Muscle of leg (tissue), 11 donors: Measurements from ENCODE around the gene HRCT1. TPM values are rescaled to one million over a fixed set of nuclear protein-coding genes. Genes with fewer than 3 reads are reported as not detected.

Experiments
- DNase-seq: peaks from one replicate; pipeline ENCODE4 v3.0.0; 2013
- H3K27ac ChIP-seq: one replicate; pipeline ENCODE4 v1.5.1; 2013; ENCODE audit warnings: mild to moderate bottlenecking, low read length, control low read depth
- H3K27me3 ChIP-seq: one replicate; pipeline ENCODE4 v1.6.1; 2013; ENCODE audit warnings: low read length; ENCODE audit not compliant: control insufficient read depth, insufficient read depth
- H3K36me3 ChIP-seq: one replicate; pipeline ENCODE4 v1.6.1; 2013; ENCODE audit warnings: low read length; ENCODE audit not compliant: control insufficient read depth, insufficient read depth
- H3K4me1 ChIP-seq: one replicate; pipeline ENCODE4 v1.6.1; 2013; ENCODE audit warnings: low read length; ENCODE audit not compliant: control insufficient read depth, insufficient read depth
- H3K4me3 ChIP-seq: one replicate; pipeline ENCODE4 v1.5.1; 2013; ENCODE audit warnings: low read length, control low read depth
- H3K9me3 ChIP-seq: replicated peaks from 2 replicates; pipeline ENCODE4 v1.6.1; 2013; ENCODE audit warnings: low read depth, low read length; ENCODE audit not compliant: control insufficient read depth
- WGBS: methylation state at CpG from one replicate; pipeline ENCODE4 v1.1.5; 2013; ENCODE audit warnings: missing lambda C conversion rate; ENCODE audit not compliant: insufficient coverage; 5-methylcytosine and 5-hydroxymethylcytosine counted together
- polyA plus RNA-seq, 8 donors: library from polyadenylated mRNA; unstranded; fragments of 120-200 nt; gene quantifications; one replicate each; pipeline versions ENCODE4 v1.2.1 to v1.2.3, GENCODE V29; 2013; ENCODE audit warnings: inconsistent platforms in 1 of 8, low replicate concordance in 1 of 8; ENCODE audit not compliant: insufficient read length in 8 of 8, insufficient read depth in 1 of 8
- total RNA-seq: library from RNA; stranded (reverse); fragments of 120-200 nt; gene quantifications from one replicate; pipeline ENCODE4 v1.2.4, GENCODE V29; 2013

HRCT1 gene
- total and polyA plus RNA-seq, 9 donors: 0.82 to 1.9 (median 1.4) TPM

DNA sequence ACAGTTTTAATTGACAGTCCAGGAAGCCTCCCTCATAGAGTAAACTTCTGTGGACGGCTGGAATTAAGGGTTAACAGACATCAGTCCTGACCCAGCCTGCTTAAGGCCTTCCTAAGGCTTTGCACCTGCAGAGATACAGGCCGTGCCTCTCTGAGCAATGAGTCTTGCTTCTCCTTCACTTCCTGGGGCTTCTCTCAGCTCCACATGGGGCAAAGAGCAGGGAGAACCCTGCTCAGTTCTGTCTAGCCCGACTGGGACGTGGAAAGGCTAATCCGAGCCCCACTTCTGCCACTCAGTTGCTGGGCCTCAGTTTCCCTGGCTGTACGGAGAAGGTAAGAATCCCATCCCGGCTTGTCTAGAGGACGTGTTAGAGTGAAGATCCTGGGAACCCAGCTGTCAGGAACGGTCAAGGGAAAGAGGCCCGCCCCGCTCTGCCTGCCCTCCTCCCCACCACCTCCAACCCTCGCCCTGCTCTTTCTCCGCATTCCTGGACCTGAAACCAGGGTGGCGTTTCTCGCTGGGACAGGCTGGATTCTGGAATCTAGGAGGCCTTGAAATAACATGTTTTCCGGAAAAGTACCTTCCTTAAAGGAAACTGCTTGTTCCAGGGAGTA is 9.8 kb downstream of the HRCT1 start:
- H3K9me3 ChIP-seq: no peaks in the 10 kb centered on the region
- peaks cover 27% of the 10 kb centered on the region for H3K4me1 ChIP-seq
- H3K27ac ChIP-seq: peak overlapping the region; percentile 77
- H3K4me3 ChIP-seq: no peak overlapping the region
- H3K27me3 ChIP-seq: no peaks in the 10 kb centered on the region
- no peak for DNase-seq
- WGBS: 80% methylated on average over 10 of the region's 16 CpGs
- no peaks in the 10 kb centered on the region for H3K36me3 ChIP-seq

DNA sequence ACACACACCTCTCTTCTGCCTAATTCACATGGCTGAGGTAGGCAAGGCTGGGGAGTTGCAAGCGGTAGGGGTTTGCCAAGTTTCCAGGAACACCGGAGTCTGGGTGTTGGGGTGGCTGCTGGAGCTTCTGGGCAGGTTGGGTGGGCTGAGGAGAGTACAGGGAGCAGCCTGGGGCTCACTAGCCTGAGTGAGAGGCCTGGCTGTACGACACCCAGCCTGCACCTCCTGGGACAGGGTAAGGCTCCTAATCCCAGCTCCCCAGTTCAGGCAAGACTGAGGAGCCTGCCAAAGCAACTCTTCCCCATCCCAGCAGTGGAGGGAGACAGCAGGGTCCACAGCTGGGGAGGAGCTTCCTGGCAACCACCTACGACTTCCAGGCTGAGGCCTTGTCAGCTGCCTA is 11.3 kb downstream of the HRCT1 start:
- 56% methylated on average over 4 of the region's 4 CpGs for WGBS
- Histone ChIP-seq H3K9me3 (no peaks in the 10 kb centered on the region), H3K27me3 (no peaks in the 10 kb centered on the region), H3K4me1 (peaks cover 27% of the 10 kb centered on the region), H3K4me3 (no peak overlapping the region), H3K36me3 (no peaks in the 10 kb centered on the region), H3K27ac (peak overlapping the region; percentile 69)
- DNase-seq: no peak

DNA sequence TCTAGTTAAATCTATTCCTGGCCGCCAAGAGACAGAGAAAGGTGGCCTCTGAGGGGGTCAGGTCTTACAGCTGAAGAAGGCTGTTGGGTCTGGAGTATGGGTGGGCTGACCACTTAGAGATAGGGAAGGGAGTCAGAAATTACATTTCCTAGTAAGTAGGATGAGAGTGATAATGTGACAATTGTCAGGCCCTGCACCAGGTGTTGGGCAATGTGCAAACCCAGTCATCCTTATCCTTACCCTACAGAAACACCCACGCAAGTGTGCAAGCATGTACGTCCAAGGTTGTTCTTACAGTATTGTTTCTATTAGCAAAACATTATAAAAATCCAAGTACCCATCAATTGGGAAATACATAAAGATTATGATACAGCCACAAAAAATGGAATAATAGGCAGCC is 12.8 kb downstream of the HRCT1 start:
- no peaks in the 10 kb centered on the region for H3K9me3 ChIP-seq
- peaks cover 27% of the 10 kb centered on the region for H3K4me1 ChIP-seq
- no peaks in the 10 kb centered on the region for H3K27me3 ChIP-seq
- peak overlapping the region; percentile 78 for H3K27ac ChIP-seq
- H3K36me3 ChIP-seq: no peaks in the 10 kb centered on the region
- WGBS: no CpG with 5 or more reads among the region's 3 CpGs
- no peak for DNase-seq
- no peak overlapping the region for H3K4me3 ChIP-seq

GRCh38 chr9:35919212-35920008 is 13.4 kb downstream of the HRCT1 start:
- Histone ChIP-seq H3K9me3 (no peaks in the 10 kb centered on the region), H3K27ac (peak overlapping the region; percentile 78), H3K4me1 (peaks cover 24% of the 10 kb centered on the region), H3K4me3 (no peak overlapping the region), H3K27me3 (no peaks in the 10 kb centered on the region), H3K36me3 (no peaks in the 10 kb centered on the region)
- DNase-seq: peak; percentile 56
- no CpG with 5 or more reads among the region's 3 CpGs for WGBS

DNA sequence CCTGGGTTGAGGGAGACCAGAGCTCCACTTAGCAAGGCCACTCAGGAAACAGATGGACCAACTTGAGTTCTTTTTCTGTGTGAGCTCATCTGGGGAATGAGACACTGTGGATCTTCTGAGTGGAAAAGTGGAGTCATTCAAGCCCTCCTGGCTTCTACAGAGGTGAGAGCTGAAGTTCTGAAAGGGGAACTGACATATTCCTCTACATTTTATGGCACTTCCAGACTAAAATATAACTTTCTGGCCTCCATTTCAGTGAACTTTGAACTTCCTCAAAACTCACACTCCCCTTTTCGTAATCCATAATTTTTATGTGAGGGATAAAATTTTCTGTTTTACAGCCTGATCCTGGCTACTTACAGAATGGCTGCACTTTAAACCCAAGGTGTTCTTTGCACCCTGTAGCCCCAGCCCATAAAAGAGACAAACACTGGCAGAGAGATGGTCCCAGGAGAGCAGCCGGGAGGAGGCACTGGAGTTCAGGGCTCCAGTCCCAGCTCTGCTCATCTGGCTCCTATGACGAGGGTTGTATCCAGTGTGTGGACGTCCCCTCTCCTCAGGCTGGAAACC is 14.1 kb downstream of the HRCT1 start:
- Histone ChIP-seq H3K4me1 (peaks cover 21% of the 10 kb centered on the region), H3K9me3 (no peaks in the 10 kb centered on the region), H3K27me3 (no peaks in the 10 kb centered on the region), H3K27ac (peak overlapping the region; percentile 78), H3K36me3 (no peaks in the 10 kb centered on the region), H3K4me3 (no peak overlapping the region)
- DNase-seq: peak; percentile 76
- WGBS: 33% methylated on average over 3 of the region's 4 CpGs

GRCh38 chr9:35923598-35923926 is 17.6 kb downstream of the HRCT1 start:
- no CpG with 5 or more reads among the region's 1 CpG for WGBS
- no peaks in the 10 kb centered on the region for H3K9me3 ChIP-seq
- peaks cover 7% of the 10 kb centered on the region for H3K4me1 ChIP-seq
- H3K27ac ChIP-seq: no peak overlapping the region
- H3K27me3 ChIP-seq: no peaks in the 10 kb centered on the region
- H3K36me3 ChIP-seq: no peaks in the 10 kb centered on the region
- no peak overlapping the region for H3K4me3 ChIP-seq
- DNase-seq: no peak

DNA sequence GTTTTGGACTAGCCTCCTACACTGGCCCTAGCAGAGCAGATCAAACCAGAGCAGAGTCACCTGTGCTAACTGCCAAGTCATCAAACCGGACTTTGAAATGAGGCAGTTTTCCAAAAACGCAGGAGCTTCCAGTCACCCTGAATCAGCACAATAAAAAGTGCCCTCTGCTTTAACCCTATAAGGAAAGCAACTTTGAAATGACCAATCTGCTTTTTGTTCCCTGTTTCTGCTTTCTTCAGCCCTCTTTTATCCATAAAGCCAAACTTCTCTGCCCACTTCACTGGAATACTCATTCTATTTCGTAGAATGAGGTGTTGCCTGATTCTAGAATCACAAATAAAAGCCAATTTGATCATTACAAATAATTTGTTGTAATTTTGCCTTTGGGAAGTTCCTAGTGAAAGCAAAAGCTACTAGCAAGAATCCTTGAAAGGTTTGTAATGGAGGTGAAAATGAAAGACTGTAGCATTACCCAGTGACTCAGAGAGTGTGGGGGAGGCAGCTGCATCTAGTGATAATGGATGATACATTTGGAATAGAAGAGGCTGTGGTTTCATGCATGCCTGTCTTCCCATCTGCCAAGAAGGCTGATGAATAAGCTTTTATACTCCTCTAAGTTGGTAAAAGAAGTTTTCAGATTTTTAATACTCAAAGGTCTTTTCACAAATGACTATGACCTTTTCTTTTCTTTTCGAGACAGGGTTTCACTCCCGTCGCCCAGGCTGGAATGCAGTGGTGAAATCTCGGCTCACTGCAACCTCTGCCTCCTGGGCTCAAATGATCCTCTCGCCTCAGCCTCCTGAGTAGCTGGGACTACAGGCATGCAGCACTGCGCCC is 18.1 kb downstream of the HRCT1 start:
- H3K9me3 ChIP-seq: no peaks in the 10 kb centered on the region
- no peak overlapping the region for H3K27ac ChIP-seq
- H3K4me1 ChIP-seq: peaks cover 7% of the 10 kb centered on the region
- WGBS: 65% methylated on average over 8 of the region's 9 CpGs
- no peak for DNase-seq
- H3K4me3 ChIP-seq: no peak overlapping the region
- H3K27me3 ChIP-seq: no peaks in the 10 kb centered on the region
- no peaks in the 10 kb centered on the region for H3K36me3 ChIP-seq

- H3K27ac ChIP-seq: no peak overlapping the region
- H3K36me3 ChIP-seq: no peaks in the 10 kb centered on the region
- H3K27me3 ChIP-seq: no peaks in the 10 kb centered on the region
- no peaks in the 10 kb centered on the region for H3K9me3 ChIP-seq
- no peak overlapping the region for H3K4me3 ChIP-seq
- DNase-seq: no peak
- no peaks in the 10 kb centered on the region for H3K4me1 ChIP-seq
- WGBS: 81% methylated on average over 6 of the region's 9 CpGs
Observed at GRCh38 chr9:35928591-35929452, 22.8 kb downstream of the HRCT1 start.

DNA sequence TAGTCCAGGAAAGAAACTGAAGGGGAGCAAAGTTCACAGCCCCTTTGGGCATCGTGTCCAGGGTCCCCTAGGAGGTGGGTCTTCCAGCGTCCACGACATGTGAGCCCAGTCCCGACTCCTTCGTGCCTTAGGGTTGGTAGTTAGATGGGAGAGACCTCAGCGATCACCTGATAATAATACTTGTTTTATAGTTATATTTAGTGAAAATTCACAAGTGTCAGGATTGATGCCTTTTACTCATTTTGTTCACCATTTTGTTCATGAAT is 23.4 kb downstream of the HRCT1 start:
- WGBS: 50% methylated on average over 1 of the region's 6 CpGs
- Histone ChIP-seq H3K4me1 (no peaks in the 10 kb centered on the region), H3K27me3 (no peaks in the 10 kb centered on the region), H3K27ac (no peak overlapping the region), H3K36me3 (no peaks in the 10 kb centered on the region), H3K9me3 (no peaks in the 10 kb centered on the region), H3K4me3 (no peak overlapping the region)
- no peak for DNase-seq
